NB4 (cell line): Measurements from ENCODE around the gene UGT1A5.

Source experiments
- DNase-seq: peaks from one replicate; pipeline ENCODE4 v3.0.0; 2010; ENCODE audit warnings: low read depth
- H3K4me3 ChIP-seq: one replicate; pipeline ENCODE4 v1.5.1; 2011; ENCODE audit warnings: mild to moderate bottlenecking, low read depth, low read length, moderate library complexity
- MYC ChIP-seq: IDR thresholded peaks from 2 replicates; pipeline ENCODE4 v1.6.1; 2011; ENCODE audit warnings: low read depth, low read length
- POLR2A ChIP-seq: IDR thresholded peaks from 2 replicates; pipeline ENCODE4 v1.6.1; 2011; ENCODE audit warnings: mild to moderate bottlenecking; ENCODE audit not compliant: insufficient read length; ENCODE audit errors: extremely low read depth
- TF ChIP-seq, protein P1 (sequence below): IDR thresholded peaks from one replicate; pipeline ENCODE4 v1.5.1; 2012; ENCODE audit warnings: low read depth, low read length
- TF ChIP-seq, protein P2 (sequence below): IDR thresholded peaks from 2 replicates; pipeline ENCODE4 v1.6.1; 2011; ENCODE audit warnings: low read depth, low read length

The UGT1A5 gene

DNA sequence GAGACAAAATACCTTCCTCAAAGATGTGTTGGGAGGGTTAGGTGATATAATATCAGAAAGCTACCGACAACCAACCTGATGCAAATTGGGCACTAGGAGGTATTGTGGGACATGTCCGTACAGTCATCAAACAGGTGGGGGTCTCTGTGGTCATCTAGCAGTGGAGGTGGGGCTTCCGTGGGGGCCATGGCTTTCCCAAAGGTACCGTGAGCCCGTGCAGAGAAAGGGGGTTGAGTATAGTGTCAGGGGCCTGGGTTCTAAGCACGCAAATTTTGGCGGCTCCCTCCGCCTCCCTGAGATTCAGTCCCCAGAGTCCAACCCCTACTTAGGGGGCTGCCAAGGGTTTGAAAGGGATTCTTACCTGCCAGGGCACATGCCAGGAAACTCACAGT is 109.0 kb downstream of the UGT1A5 start:
- TF ChIP-seq POLR2A (no peak), MYC (no peak)
- TF ChIP-seq, protein P1, sequence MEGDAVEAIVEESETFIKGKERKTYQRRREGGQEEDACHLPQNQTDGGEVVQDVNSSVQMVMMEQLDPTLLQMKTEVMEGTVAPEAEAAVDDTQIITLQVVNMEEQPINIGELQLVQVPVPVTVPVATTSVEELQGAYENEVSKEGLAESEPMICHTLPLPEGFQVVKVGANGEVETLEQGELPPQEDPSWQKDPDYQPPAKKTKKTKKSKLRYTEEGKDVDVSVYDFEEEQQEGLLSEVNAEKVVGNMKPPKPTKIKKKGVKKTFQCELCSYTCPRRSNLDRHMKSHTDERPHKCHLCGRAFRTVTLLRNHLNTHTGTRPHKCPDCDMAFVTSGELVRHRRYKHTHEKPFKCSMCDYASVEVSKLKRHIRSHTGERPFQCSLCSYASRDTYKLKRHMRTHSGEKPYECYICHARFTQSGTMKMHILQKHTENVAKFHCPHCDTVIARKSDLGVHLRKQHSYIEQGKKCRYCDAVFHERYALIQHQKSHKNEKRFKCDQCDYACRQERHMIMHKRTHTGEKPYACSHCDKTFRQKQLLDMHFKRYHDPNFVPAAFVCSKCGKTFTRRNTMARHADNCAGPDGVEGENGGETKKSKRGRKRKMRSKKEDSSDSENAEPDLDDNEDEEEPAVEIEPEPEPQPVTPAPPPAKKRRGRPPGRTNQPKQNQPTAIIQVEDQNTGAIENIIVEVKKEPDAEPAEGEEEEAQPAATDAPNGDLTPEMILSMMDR: no peak
- TF ChIP-seq, protein P2, sequence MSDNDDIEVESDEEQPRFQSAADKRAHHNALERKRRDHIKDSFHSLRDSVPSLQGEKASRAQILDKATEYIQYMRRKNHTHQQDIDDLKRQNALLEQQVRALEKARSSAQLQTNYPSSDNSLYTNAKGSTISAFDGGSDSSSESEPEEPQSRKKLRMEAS: no peak

DNA sequence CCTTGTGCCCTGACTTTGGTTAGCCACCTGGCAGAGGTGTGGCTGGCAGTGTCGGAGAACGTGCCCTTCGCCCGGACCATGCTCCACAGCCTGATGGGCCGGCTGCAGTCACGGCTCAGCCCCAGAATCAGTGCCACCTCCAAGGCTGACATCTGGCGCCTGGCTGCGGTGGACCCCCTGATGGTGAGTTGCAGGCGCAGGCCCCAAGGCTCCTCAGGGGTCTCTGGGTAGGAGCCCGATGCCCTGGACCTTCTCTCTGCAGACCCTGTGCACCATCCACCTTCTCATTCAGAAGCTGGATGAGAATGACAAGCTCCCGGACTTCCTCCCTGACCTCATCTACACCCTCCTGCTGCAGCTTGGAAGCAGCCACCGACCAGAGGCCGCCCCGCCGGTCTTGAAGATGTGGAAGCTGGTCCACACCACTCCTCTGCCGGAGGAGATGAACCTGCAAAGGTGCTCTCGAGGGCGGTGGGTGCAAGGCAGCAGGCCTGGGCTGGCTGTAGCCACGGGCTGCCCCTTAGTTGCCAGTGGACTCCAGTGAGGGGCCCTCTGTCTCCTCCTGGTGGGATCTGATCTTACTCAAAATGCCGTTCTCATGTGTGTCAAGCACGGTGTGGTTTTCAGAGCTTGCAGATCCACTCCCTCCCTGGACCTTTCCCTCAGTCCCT is 109.5 kb downstream of the UGT1A5 start:
- no peak overlapping the region for H3K4me3 ChIP-seq
- no peak for DNase-seq
- TF ChIP-seq, protein P1: no peak
- TF ChIP-seq, protein P2: no peak
- no peak for TF ChIP-seq MYC
- TF ChIP-seq POLR2A: no peak

More for the DNA sequence above, 109.0 kb downstream of the UGT1A5 start:
- no peak overlapping the region for H3K4me3 ChIP-seq
- no peak for DNase-seq
